Right lobe of liver (tissue), 6 donors: ENCODE measurements around the gene BTBD6. TPM values are rescaled to one million over a fixed set of nuclear protein-coding genes. Genes with fewer than 3 reads are reported as not detected.

Experiments
- ATAC-seq, 4 donors: fragments of 200-7000 bp; cut with Tn5 transposase; one replicate each; pipeline ENCODE4 v1.9.1; 2020; ENCODE audit warnings: mild to moderate bottlenecking in 4 of 4, moderate library complexity in 4 of 4
- DNase-seq, 3 donors: peaks; one replicate each; pipeline ENCODE4 v3.0.0-alpha.2; 2020
- H3K27ac ChIP-seq, 3 donors: fragments of 200-600 bp; one replicate each; pipeline ENCODE4 v1.8.0; 2022
- H3K27me3 ChIP-seq, 2 donors: fragments of 200-600 bp; one replicate each; pipeline ENCODE4 v1.8.0; 2022
- H3K36me3 ChIP-seq, 4 donors: fragments of 200-600 bp; sonication (generic) in 1 of 4; one replicate each; pipeline versions ENCODE4 v1.5.1 to v1.8.0; 2017 to 2022; ENCODE audit warnings: control low read depth in 1 of 4
- H3K4me1 ChIP-seq, 4 donors: fragments of 200-600 bp; sonication (generic) in 1 of 4; one replicate each; pipeline versions ENCODE4 v1.5.1 to v1.8.0; 2017 to 2022; ENCODE audit warnings: control low read depth in 1 of 4
- H3K4me3 ChIP-seq, 3 donors: fragments of 200-600 bp; one replicate each; pipeline ENCODE4 v1.8.0; 2022
- H3K9me3 ChIP-seq, 4 donors: fragments of 200-600 bp; sonication (generic) in 1 of 4; one replicate each; pipeline versions ENCODE4 v1.5.1 to v1.8.0; 2017 to 2022; ENCODE audit warnings: control low read depth in 1 of 4
- POLR2A ChIP-seq: fragments of 450-650 bp; IDR thresholded peaks from one replicate; pipeline ENCODE4 v1.6.1; 2017; ENCODE audit warnings: antibody characterized with exemption, mild to moderate bottlenecking
- WGBS: methylation state at CpG from one replicate; pipeline ENCODE4 v1.1.6; 2018; ENCODE audit warnings: low coverage, low lambda C conversion rate; ENCODE audit not compliant: insufficient coverage; ENCODE audit errors: missing lambda C conversion rate; 5-methylcytosine and 5-hydroxymethylcytosine counted together
- intact Hi-C, 2 donors: fragments of 100-400 bp; cut with DNase I; formaldehyde crosslinking; loops; one replicate each; pipeline versions ENCODE4 v1.11.2 to v1.14.1; 2022
- total RNA-seq, 6 experiments: library from RNA; depleted of rRNA in 2 of 6; stranded (reverse); fragments of >200 nt in 2 of 6; fragmentation: NEBNext Ultra II Directional in 3 of 6; extraction: Animal tissue kit (Norgen Biotek cat#: 25700) in 3 of 6; gene quantifications; one replicate each; pipeline versions ENCODE4 v1.1.0 to v1.2.4, GENCODE V29; 2016 to 2023
- TF ChIP-seq, protein P1 (sequence below), 4 donors: fragments of 200-600 bp in 3 of 4; fragments of 450-650 bp in 1 of 4; IDR thresholded peaks; one replicate each; pipeline versions ENCODE4 v1.5.1 to v1.8.0; 2016 to 2022; ENCODE audit warnings: antibody characterized with exemption in 4 of 4, mild to moderate bottlenecking in 2 of 4
- donor health status: DM: no; HTN: yes; CAD: no.
- donor health status: DM: no; HTN: no; CAD: no.
- donor health status: DM: no; HTN: no; CAD: no.
- donor health status: DM: no; HTN: yes; CAD: no.
- donor health status: DM: no; HTN: yes; CAD: no.

Gene BTBD6
- total RNA-seq, 6 experiments from 2014 or later, result 16.5 to 25.0 (median 17.7) TPM

DNA sequence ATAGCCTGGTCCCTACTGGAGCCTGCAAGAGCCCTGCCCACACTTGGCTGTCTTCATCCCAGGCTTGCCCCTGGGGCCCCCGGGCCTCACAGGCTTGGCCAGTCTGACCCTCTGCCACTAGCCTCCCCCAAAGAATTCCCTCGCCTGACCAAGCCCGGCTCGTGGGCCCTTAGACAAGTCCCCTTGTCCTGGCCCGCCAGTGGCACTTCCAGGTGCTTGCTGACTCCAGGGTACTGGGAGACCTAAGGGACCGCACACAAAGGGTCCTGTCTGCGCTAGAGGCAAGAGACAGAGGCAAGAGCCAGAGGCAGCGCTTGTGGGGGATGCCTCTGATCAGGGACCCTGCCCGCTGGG, 5.0 kb downstream of the BTBD6 start:
- no peaks in the 10 kb centered on the region for H3K4me1 ChIP-seq
- intact Hi-C loops, result no loop called here
- H3K36me3 ChIP-seq, result peaks cover 0 to 7% (median 2%) of the 10 kb centered on the region in 4 donors
- DNase-seq, result no peak
- H3K27ac ChIP-seq, result no peak overlapping the region
- H3K4me3 ChIP-seq, result no peak overlapping the region
- no peaks in the 10 kb centered on the region for H3K9me3 ChIP-seq
- WGBS, result 80% methylated on average over 1 of the region's 9 CpGs
- TF ChIP-seq, protein P1, sequence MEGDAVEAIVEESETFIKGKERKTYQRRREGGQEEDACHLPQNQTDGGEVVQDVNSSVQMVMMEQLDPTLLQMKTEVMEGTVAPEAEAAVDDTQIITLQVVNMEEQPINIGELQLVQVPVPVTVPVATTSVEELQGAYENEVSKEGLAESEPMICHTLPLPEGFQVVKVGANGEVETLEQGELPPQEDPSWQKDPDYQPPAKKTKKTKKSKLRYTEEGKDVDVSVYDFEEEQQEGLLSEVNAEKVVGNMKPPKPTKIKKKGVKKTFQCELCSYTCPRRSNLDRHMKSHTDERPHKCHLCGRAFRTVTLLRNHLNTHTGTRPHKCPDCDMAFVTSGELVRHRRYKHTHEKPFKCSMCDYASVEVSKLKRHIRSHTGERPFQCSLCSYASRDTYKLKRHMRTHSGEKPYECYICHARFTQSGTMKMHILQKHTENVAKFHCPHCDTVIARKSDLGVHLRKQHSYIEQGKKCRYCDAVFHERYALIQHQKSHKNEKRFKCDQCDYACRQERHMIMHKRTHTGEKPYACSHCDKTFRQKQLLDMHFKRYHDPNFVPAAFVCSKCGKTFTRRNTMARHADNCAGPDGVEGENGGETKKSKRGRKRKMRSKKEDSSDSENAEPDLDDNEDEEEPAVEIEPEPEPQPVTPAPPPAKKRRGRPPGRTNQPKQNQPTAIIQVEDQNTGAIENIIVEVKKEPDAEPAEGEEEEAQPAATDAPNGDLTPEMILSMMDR (IDR thresholded peaks at IDR 0.05), result no peak
- no peak for TF ChIP-seq POLR2A
- no peaks in the 10 kb centered on the region for H3K27me3 ChIP-seq
- no peak for ATAC-seq

DNA sequence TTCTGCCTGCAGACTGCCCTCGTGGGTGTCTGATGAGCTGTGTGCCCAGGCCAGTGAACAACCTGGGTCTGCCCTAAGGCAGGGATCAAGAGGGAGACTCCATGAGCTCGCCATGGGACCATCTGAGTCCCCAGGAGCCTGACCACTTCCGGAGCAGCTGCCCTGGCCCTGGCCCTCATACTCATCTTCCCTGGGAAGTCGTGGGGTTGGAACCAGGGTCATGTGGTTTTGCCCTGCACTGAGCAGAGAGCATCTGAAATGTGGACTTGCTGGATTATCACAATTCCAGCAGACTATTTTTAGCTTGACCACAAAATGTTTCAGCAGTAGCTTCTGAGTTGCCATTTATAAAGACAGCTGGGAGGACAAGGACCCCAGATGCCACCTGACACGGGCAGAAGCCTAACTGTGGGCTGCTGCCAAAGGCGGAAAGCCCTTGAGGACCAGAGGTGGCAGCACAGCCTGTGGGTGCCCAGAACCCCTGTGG, 6.7 kb downstream of the BTBD6 start:
- Histone ChIP-seq H3K27me3 (no peaks in the 10 kb centered on the region), H3K27ac (no peak overlapping the region), H3K4me1 (no peaks in the 10 kb centered on the region), H3K9me3 (no peaks in the 10 kb centered on the region), H3K36me3 (peaks cover 0 to 7% (median 1%) of the 10 kb centered on the region in 4 donors), H3K4me3 (no peak overlapping the region)
- DNase-seq, result no peak
- intact Hi-C loops, result no loop called here
- no peak for TF ChIP-seq POLR2A
- TF ChIP-seq, protein P1 (IDR thresholded peaks at IDR 0.05), result no peak
- no peak for ATAC-seq
- WGBS, result no CpG with 5 or more reads among the region's 6 CpGs

DNA sequence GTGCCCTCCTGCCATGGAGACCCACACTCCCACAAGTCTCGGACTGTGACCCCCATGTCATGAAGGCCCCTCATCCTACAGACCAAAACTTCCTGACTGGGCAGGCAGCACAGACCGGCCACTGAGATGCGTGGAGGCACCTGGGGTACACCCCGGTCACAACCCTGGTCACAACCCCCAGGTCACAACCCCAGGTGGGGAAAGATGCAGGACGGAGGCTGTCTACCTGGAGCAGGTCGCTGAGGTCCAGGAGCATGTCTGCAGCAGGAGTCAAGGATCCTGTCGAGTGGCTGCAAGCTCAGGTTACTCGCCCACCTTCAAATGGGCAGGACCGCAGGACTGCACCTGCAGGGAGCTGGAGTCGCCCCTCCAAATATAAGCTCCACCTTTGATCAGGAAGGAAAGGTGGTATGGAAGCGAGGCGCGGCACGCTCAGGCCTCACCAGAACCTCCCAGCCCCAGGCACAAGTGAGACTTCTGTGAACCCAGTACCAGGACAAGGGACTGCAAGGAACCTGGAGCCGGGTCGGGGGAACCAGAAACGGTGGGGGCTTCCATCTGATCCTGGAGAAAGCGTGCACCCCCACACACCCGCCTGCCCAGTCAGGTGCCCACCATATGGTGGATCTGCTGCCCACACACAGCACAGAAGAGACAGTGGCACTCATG, 8.1 kb downstream of the BTBD6 start:
- Histone ChIP-seq H3K27ac (no peak overlapping the region), H3K36me3 (peaks cover 0 to 11% (median 0%) of the 10 kb centered on the region in 4 donors), H3K4me3 (no peak overlapping the region), H3K9me3 (no peaks in the 10 kb centered on the region), H3K27me3 (no peaks in the 10 kb centered on the region), H3K4me1 (no peaks in the 10 kb centered on the region)
- ATAC-seq (peak in 1 of 4 donors; percentile 4), DNase-seq (no peak)
- intact Hi-C loops, result no loop called here
- no peak for TF ChIP-seq POLR2A
- WGBS, result 100% methylated on average over 5 of the region's 19 CpGs

DNA sequence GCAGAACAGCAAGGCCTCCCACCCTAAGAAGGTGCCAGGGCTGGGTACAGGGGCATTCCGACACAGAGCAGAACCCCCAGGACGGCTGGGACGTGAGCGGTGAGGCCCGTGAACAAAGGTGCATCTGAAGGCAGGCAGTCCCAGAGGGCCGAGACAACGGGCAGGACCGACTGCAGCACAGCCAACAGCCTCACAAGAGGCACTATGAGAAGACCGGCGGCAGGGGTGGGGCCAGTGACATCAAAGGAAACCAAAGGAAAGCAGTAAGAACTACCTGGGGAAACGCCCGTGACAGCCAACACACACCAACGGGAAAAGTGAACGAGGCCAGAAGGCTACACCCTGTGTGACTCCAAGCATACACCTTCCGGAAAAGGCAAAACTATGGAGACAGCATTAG, 9.1 kb downstream of the BTBD6 start:
- DNase-seq, result no peak
- WGBS, result 95% methylated on average over 14 of the region's 15 CpGs
- intact Hi-C loops, result no loop called here

DNA sequence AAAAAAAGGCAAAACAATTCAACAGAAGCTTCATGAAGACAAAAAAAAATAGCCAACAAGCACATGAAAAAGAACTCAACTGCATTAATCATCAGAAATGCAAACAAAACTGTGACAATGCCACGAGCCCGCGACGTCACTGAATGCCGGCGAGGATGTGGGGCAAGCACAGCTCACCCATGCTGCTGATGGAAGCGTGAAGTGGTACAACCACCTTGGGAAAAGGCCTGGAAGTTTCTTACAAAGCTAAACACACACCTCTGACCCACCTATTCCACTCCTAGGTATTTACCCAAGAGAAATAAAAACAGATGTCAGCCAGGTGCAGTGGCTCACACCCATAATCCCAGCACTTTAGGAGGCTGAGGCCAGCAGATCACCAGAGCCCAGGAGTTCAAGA, 10.5 kb downstream of the BTBD6 start:
- Histone ChIP-seq H3K9me3 (no peaks in the 10 kb centered on the region), H3K4me3 (no peak overlapping the region), H3K27me3 (no peaks in the 10 kb centered on the region), H3K4me1 (no peaks in the 10 kb centered on the region), H3K36me3 (peaks cover 0 to 4% (median 0%) of the 10 kb centered on the region in 4 donors), H3K27ac (no peak overlapping the region)
- ATAC-seq (no peak), DNase-seq (no peak)
- TF ChIP-seq, protein P1 (IDR thresholded peaks at IDR 0.05), result no peak
- TF ChIP-seq POLR2A, result no peak
- WGBS, result 100% methylated on average over 6 of the region's 7 CpGs
- intact Hi-C loops, result no loop called here

More for the DNA sequence above, 9.1 kb downstream of the BTBD6 start:
- TF ChIP-seq, protein P1 (IDR thresholded peaks at IDR 0.05), result no peak
- no peak overlapping the region for H3K4me3 ChIP-seq
- no peaks in the 10 kb centered on the region for H3K9me3 ChIP-seq
- no peaks in the 10 kb centered on the region for H3K27me3 ChIP-seq
- H3K36me3 ChIP-seq, result peaks cover 0 to 4% (median 0%) of the 10 kb centered on the region in 4 donors
- ATAC-seq, result no peak
- no peak overlapping the region for H3K27ac ChIP-seq
- no peaks in the 10 kb centered on the region for H3K4me1 ChIP-seq
